ENCODE data around the gene PARL. TPM values are rescaled to one million over a fixed set of nuclear protein-coding genes. Genes with fewer than 3 reads are reported as not detected.

The PARL gene
- total RNA-seq, 1 experiment from 2014 or later = 79.2 TPM

DNA sequence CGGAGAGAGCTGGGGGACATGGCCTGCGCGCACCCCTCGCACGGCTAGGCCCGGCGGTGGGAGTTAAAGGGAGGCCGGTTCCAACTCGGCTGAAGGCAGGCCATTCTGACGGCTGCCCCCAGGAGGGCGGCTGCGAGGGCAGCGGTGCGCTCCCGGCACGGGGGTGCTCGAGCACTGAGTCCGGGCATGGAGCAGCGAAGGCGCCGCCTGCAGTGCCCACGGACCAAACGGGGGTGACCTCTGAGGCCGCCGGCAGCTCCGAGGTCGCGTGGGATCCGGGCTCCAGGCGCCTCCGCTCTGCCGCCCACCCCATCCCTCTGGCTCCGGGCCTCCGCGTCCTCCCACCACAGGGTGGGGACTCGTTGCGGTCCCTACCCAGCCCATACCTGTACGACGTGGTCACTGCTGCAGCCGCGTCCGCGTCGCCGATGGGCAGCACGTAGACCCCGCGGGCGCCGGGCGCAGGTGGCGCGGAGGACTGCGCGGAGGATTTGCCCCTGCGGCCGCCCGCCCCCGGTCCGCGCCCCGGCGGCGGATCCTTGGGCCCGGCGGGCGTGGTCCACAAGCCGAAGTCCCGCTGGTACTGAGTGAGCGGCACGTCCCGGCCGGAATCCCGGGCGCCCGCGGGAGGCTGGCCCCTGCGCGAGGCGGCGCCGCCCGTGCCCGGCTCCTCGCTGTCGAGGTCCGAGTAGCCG lies 59.8 kb downstream of the PARL start:
- DNase-seq (ENCODE audit: low spot score) = peak; percentile 33

DNA sequence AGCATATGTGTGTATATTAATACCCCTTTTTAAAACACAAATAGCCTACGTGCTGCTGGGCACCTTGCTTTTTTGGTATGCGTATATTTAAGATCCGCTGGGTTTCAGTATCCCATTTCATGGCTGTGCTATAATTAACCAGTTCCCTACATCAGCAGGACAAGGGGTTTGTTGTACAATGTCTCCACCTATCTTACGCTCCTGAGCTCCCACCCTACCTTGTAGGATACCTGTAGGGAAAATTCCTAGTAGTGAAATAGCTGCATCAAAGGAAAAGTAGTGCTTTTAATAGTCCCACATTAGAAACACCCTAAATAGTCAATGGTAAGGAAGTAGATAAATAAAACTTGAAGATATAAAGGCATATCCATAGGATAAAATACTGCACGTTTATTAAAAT lies 60.7 kb downstream of the PARL start:
- DNase-seq (ENCODE audit: low spot score) = peak; percentile 90

More for the DNA sequence above, 59.8 kb downstream of the PARL start:
- in situ Hi-C loops (cut with HindIII; ENCODE audit: low sequenced_read_pairs) = no loop called here

DNA sequence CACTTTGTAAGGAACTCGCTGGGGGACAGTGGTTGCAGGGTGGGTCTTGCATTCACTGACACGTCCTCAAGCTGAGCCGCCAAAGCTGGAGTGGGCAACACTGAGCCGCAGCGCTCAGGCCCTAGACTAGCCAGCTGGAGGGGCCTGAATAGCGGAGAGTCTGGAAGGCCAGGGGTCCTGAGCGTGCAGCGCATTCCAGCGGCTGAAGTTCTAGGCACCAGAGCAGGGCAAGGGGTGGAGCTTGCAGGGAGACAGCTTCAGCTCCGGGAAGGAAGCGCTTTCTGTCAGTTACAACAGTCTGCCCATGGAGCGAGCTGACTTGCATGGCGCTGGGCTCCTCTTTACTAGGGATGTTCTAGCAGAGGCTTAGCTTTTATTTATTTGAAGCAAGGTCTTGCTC lies 62.0 kb downstream of the PARL start:
- peak; percentile 74 for DNase-seq (ENCODE audit: low spot score)
- in situ Hi-C loops (cut with HindIII; ENCODE audit: low sequenced_read_pairs) = no loop called here

More for the DNA sequence above, 60.7 kb downstream of the PARL start:
- in situ Hi-C loops (cut with HindIII; ENCODE audit: low sequenced_read_pairs) = no loop called here

DNA sequence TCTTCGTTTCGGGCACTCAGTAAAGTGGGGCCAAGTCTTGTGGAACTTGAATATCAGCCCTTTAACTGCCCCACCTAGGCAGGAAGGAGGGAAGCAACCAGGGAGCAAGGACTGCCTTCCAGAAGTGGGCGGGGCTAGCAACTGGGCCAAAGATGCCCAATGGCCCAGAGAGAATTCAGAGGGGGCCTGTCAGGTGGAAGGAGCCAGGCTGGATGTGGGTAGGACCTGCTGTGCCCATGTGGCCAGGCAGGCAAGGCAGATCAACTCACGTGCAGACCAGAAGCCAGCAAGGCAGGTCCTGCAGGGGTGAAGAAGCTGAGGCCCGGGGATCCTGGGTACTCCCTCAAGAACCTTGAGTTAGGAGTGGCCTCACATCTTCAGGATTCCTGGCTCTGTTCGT lies 64.8 kb downstream of the PARL start:
- in situ Hi-C loops (cut with HindIII; ENCODE audit: low sequenced_read_pairs) = no loop called here
- DNase-seq (ENCODE audit: low spot score) = peak; percentile 69

DNA sequence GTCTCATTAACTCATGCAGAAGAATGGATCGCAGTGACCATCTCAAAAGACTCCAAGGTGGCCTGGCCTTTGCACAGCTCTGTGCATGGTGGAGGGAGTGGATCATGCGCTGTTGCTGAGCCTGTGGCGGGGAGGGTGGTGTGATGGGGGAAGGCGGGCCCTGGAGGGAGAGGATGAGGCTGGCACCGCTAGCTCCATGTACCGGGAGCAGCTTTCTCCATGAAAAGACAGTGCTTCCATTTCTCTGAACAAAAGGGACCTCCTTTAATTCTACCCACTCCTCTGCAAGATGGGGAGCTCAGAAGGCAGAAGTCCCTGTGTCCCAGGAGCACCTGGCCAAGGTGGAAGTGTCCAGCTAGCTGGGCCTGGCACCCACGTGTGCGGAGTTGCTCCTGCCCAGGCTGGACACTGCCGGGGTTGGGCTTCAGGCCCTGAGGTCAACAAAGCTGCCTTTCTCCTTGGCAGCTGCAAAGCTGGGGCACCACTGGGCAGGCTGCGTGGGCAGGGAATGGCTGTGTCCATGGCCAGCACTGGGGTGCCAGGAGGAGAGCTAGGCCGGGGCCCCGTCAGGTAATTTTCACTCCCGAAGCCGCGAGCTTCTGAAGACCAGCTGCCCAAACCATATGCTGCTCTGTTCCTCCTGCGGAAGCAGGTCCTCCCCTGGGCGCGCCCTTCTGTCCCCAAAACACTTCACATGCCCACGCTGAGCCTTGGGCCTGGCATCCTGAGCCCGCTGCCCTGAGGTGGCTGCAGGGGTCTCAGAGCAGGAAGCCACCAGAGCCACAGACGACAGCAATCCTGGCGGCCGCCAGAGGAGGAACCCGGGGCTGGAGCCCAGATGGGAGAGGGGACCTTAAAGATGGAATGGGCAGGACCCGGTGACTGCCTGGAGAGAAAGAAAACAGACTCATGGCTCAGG lies 65.7 kb downstream of the PARL start:
- DNase-seq (ENCODE audit: low spot score) = peak; percentile 94
- in situ Hi-C loops (cut with HindIII; ENCODE audit: low sequenced_read_pairs) = no loop called here

DNA sequence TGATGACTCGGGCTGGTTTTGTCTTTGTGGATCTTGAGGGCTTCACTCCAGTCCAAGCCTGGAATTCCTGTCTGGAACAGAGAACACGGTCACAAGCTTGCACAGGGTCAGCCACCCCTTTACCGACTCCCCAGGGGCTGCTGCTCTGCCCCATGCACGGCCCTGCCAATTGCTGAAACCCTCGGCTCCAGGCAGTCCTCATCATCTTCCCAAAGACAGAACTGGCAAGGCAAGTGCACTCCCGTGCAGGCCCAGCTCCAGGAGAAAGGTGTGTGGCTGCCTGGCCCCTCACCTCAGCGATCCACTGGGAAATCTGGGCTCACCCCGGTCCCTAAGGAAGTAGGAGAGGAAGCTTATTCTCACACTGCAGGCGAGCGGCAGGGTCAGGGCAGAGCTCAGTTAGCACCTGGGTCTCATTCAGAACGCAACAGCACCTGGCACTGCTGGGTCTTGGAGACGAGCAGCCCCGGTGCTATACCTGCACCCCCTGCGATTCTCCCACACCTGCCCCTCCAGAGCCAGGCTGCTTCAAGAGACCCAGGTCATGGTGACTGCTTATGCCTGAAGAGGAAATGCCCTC lies 66.5 kb downstream of the PARL start:
- in situ Hi-C loops (cut with HindIII; ENCODE audit: low sequenced_read_pairs) = no loop called here
- DNase-seq (ENCODE audit: low spot score) = no peak

DNA sequence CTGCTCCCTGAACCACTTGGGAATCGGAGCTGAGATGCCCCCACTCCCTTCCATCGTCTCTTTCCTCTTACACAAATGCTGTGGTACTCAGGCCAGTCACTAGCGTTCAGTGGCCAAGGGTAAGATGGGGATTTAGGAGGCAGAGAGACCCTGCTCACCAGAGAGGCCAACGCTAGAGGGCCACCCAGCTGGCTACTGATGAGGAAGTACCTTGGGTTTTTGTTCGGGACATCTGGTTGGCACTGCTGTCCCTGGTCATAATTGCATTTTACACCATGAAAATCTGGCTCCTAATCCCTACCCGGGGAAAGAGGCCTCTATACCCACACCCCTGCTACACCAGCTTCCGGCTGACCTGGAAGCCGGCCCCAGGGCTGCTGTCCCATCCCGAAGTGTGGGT lies 67.0 kb downstream of the PARL start:
- in situ Hi-C loops (cut with HindIII; ENCODE audit: low sequenced_read_pairs) = no loop called here
- peak; percentile 19 for DNase-seq (ENCODE audit: low spot score)

DNA sequence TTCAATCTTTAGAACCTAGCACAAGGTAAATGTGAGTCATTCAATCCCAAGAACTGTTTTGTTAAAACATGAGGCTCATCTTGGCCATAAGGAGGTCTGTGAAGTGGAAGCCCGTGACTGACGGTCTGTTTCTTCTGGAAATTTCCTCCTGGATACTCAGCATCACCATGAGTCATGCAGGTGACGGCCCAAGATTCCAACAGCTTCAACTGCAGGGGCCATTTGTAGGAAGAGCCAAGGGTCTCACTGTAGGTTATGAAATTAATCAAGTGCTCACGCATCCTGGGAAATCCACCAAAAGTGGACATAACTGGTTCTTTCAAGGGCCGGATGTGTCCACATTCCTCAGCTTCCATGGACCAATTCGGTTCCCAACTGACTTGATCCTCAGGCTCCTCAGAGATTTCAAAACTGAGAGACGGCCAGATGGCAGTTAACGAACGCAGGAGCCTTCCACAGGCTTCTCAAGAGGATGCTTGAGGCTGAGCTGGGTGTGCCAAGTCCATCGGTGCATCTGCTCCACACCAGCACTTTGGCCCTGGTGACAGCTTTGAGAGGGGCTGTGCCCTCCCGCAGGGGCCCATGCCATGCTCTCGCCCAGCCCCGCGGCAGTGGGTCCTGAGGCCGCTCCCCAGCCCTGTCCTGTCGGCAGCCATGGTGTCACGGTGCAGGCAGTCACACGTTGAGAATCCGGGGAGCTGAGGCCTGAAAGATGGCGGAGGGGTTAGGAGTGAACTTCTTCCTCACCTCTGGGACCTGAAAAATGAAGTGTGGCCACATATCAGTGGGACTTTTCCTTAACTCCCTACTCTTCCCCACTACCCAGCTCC lies 67.8 kb downstream of the PARL start:
- in situ Hi-C loops (cut with HindIII; ENCODE audit: low sequenced_read_pairs) = no loop called here
- peak; percentile 47 for DNase-seq (ENCODE audit: low spot score)

DNA sequence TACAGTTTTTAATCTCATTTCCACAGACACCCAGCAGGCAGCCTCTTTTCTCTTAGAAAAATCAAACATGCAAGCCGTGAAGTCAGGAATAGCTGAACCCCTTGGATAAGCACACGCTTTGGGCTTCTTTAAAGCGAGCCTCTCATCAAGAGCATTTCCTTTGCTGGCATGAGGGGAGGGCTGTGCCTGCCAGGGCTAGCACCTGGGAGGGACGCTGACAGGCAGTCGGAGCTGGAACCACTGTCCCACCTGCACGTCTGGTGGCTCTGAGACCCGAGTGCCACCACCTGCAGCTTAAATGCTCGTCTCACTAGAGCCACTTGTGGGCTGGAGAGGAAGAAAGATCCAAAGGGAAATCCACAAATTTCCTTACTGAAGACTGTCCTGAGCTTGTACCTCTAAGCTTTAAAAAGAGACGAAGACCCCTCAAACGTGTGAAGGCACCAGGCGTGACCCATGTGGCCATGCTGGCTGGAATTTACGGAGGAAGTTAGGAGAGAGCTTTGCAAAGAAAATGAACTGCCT lies 68.7 kb downstream of the PARL start:
- peak; percentile 31 for DNase-seq (ENCODE audit: low spot score)
- in situ Hi-C loops (cut with HindIII; ENCODE audit: low sequenced_read_pairs) = no loop called here

DNA sequence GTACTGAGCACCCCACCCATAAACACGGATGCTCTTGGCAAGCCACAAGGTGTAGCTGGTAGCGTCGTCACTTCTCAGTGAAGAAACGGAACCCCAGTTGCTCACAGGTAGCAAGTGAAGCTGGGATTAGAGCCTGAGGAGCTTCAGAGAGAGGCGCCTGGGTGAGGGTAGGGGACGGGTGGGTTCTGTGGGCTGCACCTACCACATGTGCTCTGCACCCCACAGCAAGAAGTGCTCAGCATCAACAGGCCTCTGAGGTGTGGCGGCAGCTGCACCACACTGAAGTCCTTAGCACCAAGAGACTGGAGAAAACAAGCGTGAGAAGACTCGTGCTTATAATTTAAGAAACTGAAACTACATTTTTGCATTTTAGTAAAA lies 69.1 kb downstream of the PARL start:
- no peak for DNase-seq (ENCODE audit: low spot score)
- in situ Hi-C loops (cut with HindIII; ENCODE audit: low sequenced_read_pairs) = no loop called here

DNA sequence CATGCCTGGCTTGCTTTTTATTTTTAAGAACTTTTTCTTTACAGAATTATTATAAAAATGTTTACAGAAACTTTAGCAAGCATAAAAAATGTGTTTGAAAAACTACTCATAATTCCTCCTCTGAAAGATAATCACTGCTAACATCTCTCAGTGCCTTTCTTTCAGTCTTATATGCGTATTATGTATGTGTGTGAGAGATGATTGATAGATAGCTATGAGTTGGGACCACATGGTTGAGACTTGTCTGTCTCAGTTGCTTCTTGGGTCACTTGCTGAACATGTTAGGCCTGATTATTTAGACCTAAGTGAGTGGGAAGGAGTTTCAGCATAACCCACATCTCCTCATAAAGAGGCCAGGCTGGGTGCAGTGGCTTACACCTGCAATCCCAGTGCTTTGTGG lies 70.4 kb downstream of the PARL start:
- DNase-seq (ENCODE audit: low spot score) = no peak
- in situ Hi-C loops (cut with HindIII; ENCODE audit: low sequenced_read_pairs) = no loop called here

DNA sequence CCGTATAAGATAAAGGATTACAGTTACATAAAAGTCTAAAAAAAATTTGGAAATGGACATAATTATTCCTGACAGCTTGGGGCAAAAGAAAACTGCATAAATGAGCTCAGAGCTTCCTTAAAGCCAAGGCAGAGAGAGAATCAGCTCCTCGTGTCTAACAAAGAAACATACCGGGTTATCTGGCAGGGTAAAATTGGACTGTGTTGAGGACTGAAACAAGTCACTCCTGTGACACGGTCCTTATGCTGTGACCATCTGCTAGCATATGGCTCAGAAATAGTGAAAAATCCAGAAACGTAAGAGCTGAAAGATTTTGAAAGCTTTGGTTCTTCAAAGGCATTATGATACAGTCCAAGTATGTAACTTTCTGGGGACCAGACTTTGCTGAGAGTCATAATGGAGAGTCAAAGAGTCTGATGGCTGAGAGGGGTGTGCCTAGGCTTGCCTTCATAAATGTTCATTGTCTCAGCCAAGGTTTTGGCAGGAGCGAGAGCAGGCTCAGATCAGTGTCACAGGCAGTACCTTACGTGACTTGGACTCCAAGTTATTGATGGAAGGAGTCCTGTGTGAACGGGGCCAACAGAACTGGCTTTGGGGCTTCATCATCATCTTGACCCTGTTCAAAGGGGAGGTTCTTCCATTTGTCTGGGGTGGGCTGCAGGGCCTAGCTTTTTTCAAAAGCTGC lies 71.8 kb downstream of the PARL start:
- in situ Hi-C loops (cut with HindIII; ENCODE audit: low sequenced_read_pairs) = no loop called here
- peak; percentile 92 for DNase-seq (ENCODE audit: low spot score)

DNA sequence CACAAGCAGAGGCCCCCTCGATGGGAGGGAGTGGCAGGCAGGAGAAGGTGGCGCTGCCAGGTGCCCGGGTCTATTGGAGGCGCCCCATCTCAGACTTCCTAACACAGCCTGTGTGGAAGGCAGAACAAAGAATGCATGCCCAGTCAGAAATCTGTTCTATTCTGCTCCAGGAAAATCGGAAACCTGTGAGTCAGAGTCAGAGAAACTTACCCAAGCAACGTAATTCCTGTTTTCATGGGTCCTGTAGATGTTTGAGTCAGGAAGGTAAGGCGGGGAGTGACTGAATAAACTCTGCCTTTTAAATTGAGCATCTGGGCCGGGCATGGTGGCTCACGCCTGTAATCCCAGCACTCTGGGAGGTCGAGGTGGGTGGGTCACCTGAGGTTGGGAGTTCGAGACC lies 73.0 kb downstream of the PARL start:
- DNase-seq (ENCODE audit: low spot score) = no peak
- in situ Hi-C loops (cut with HindIII; ENCODE audit: low sequenced_read_pairs) = no loop called here

DNA sequence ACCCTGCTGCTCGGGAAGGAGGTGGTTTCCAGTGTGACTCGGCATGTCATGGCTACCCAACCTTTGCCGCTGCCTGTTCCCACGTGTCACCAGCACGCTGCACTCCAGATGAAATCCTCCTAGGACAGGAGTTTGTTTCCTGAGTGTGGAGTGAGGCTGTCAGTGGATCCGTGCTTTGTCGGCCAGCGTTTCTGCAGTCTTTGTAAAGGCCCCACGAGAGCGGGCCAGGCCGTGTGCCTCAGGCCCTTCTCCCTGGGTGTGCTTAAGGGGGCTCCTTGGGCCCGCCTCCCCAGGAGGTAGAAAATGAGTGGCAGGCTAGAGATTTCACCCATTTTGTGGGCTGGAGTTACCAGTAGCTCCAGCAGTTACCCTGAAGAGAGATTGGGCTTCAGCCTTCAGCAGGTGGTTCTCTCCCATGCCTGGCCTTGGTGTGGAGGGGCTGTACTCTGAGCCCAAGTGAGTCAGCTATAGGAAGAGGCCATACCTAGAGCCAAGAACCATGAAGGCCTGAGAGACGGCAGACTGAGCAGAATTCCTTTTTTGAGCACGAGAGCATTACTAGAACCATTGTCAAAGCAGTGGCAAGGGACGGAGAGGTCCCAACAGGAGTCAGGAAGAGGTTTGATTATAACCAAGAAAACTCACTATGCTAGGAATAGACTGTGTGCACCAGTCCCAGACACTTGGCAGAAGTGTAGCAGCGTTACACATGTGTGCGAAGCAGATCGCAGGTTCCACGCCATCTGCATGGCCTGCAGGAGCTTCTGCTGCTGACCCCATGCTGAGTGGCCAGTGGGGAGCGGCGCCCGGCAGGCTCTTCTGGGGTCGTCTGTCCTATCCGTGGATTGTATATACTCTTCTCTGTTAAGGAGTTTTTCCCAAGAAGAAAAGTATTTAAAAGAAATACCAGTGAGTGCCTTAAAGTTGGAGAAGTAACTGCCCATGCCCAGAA lies 73.8 kb downstream of the PARL start:
- in situ Hi-C loops (cut with HindIII; ENCODE audit: low sequenced_read_pairs) = no loop called here
- no peak for DNase-seq (ENCODE audit: low spot score)

DNA sequence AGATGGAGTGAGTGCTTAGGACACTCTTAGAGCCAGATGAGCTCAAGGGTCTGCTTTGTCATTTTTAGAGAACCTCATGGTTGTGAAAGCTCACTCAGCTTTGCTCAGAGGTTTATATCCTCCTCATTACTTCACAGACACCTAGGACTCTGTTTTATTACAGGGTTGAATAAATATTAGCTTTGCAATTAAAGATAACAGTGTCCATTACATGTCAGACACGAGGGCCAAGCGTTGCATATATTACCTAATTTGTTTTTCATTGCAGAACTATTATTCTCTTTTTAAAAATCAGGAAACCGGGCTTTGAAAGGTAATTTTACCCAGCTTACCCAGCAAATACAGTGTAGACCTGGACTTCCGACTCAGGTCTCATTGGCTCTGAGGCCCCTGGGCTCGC lies 75.4 kb downstream of the PARL start:
- DNase-seq (ENCODE audit: low spot score) = no peak
- in situ Hi-C loops (cut with HindIII; ENCODE audit: low sequenced_read_pairs) = no loop called here

DNA sequence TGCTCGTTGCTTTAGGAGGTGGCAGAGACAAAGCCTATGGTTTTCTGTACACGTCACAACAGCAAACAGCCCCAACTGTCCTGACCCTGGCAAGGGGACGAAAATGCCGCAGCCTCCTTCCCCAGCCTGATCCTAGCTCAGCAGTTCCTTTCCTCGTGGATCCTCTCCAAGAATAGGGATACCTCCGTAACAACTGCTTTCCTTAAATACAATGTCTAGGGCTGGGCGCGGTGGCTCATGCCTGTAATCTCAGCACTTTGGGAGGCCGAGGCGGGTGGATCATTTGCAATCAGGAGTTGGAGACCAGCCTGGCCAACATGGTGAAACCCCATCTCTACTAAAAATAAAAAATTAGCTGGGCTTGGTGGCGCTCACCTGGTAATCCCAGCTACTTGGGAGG lies 76.3 kb downstream of the PARL start:
- DNase-seq (ENCODE audit: low spot score) = no peak
- in situ Hi-C loops (cut with HindIII; ENCODE audit: low sequenced_read_pairs) = no loop called here

DNA sequence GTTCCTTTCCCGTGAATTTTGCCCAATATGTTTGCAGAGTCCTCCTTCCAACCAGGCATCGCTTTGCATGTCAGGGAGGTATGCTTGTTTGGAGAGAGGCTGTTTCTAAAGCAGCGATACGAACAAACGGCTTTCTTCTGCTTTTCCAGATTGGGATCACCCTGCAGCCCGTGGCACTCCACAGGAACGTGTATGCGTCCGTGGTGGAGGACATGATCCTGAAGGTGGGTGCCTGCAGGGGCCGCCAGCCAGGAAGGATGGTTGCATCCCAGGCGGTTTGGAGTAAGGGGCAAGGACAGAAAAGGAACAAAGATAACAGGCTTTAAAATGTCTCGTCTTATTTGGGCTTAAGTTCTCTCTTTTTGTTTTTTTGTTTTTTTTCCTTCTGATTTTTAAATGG lies 76.8 kb downstream of the PARL start:
- no peak for DNase-seq (ENCODE audit: low spot score)
- in situ Hi-C loops (cut with HindIII; ENCODE audit: low sequenced_read_pairs) = no loop called here
